Tibial nerve (tissue), 4 donors: ENCODE measurements around the gene IKZF1.

Experiments used
- CTCF ChIP-seq, 5 experiments: fragments of 200-600 bp in 3 of 5; fragments of 450-650 bp in 2 of 5; sonication (generic) in 3 of 5; IDR thresholded peaks; one replicate each; pipeline ENCODE4 v1.5.1; 2016 to 2019; ENCODE audit warnings: antibody characterized with exemption in 5 of 5, mild to moderate bottlenecking in 3 of 5, moderate library complexity in 2 of 5
- EP300 ChIP-seq, 2 donors: sonication (generic); formaldehyde crosslinking; IDR thresholded peaks; one replicate each; pipeline ENCODE4 v1.6.1; 2017; ENCODE audit warnings: antibody characterized with exemption in 2 of 2, mild to moderate bottlenecking in 1 of 2

- TF ChIP-seq CTCF (IDR thresholded peaks at IDR 0.05) = no peak
- no peak for TF ChIP-seq EP300 (IDR thresholded peaks at IDR 0.05)
Measured at GRCh38 chr7:50382455-50382854, 77.9 kb downstream of the IKZF1 start.
